AG04450 (cell line): ENCODE results near the gene ARHGEF39. TPM values are rescaled to one million over a fixed set of nuclear protein-coding genes. Genes with fewer than 3 reads are reported as not detected.

ENCODE experiments used
- CTCF ChIA-PET: fragments of 300-600, 350-600 bp; formaldehyde crosslinking; extraction: SDS; loops from one replicate; lab custom pipeline; 2022; ENCODE audit warnings: antibody characterized with exemption, inconsistent platforms; lab: Charles Lee
- POLR2A ChIA-PET: fragments of 350-600 bp; formaldehyde crosslinking; extraction: SDS; loops from one replicate; lab custom pipeline; 2021; ENCODE audit warnings: antibody characterized with exemption, inconsistent platforms; lab: Yijun Ruan, JAX
- DNase-seq: peaks from one replicate; pipeline ENCODE4 v3.0.0-alpha.2; 2011; ENCODE audit warnings: low read depth, low spot score
- H3K27ac ChIP-seq: one replicate; pipeline ENCODE4 v1.5.1; 2012; ENCODE audit warnings: low read depth, low read length, control low read depth
- H3K27me3 ChIP-seq: one replicate; pipeline ENCODE4 v1.6.0; 2012; ENCODE audit warnings: low read length; ENCODE audit not compliant: control insufficient read depth, insufficient read depth
- H3K4me3 ChIP-seq: 2 replicates; pipeline ENCODE4 v1.5.1; 2011; ENCODE audit warnings: mild to moderate bottlenecking, low read depth, low read length, control low read depth
- H3K9me3 ChIP-seq: 2 replicates; pipeline ENCODE4 v1.5.1; 2012; ENCODE audit warnings: low read length; ENCODE audit not compliant: control insufficient read depth, insufficient read depth
- CTCF ChIP-seq: IDR thresholded peaks from 2 replicates; pipeline ENCODE4 v1.5.1; 2011; ENCODE audit warnings: low read depth, low read length, control low read depth, inconsistent platforms
- polyA plus RNA-seq: library from polyadenylated mRNA; depleted of rRNA; stranded (reverse); fragments of >200 nt; gene quantifications from 2 replicates; pipeline ENCODE4 v1.2.3, GENCODE V29; 2011

The ARHGEF39 gene
- polyA plus RNA-seq, 1 experiment, result 1.2 TPM

- TF ChIP-seq CTCF, result no peak
- Histone ChIP-seq H3K9me3 (no peaks in the 10 kb centered on the region; the same call in 1 of the 2 replicates), H3K27ac (no peak overlapping the region), H3K27me3 (no peaks in the 10 kb centered on the region), H3K4me3 (peak overlapping the region; percentile 51)
- ChIA-PET POLR2A (interaction anchor here (0.6 to 1.9 kb wide), 7 partner anchors 8 to 56 kb away, joined by 3 to 12 read pairs (median 4); partner anchors contain the start of gene TLN1), CTCF (interaction anchor here (0.7 to 1.6 kb wide), 2 partner anchors 15 to 59 kb away, joined by 3 to 8 read pairs; no protein-coding TSS in a partner anchor)
- no peak for DNase-seq
Measured at GRCh38 chr9:35675732-35676392, 10.9 kb upstream of the ARHGEF39 start.

GRCh38 chr9:35675204-35675603, 10.2 kb upstream of the ARHGEF39 start:
- CTCF ChIA-PET, result interaction anchor here (0.7 to 1.6 kb wide), 3 partner anchors 14 to 59 kb away, joined by 3 to 9 read pairs (median 8); no protein-coding TSS in a partner anchor

GRCh38 chr9:35674025-35674361, 9.0 kb upstream of the ARHGEF39 start:
- CTCF ChIA-PET, result interaction anchor here (1.1 kb wide), 1 partner anchor 22 kb away, joined by 5 read pairs; no protein-coding TSS in a partner anchor
- DNase-seq, result no peak
- POLR2A ChIA-PET, result interaction anchor here (0.7 to 1.4 kb wide), 3 partner anchors 16 to 57 kb away, joined by 3 to 6 read pairs (median 3); partner anchors contain the start of genes CREB3 and TLN1
- H3K27me3 ChIP-seq, result no peaks in the 10 kb centered on the region
- H3K27ac ChIP-seq, result no peak overlapping the region
- H3K9me3 ChIP-seq, result no peaks in the 10 kb centered on the region; the same call in 1 of the 2 replicates
- TF ChIP-seq CTCF, result no peak
- no peak overlapping the region for H3K4me3 ChIP-seq

More at GRCh38 chr9:35675204-35675603, 10.2 kb upstream of the ARHGEF39 start:
- POLR2A ChIA-PET, result interaction anchor here (0.6 to 1.9 kb wide), 7 partner anchors 9 to 57 kb away, joined by 3 to 12 read pairs (median 4); partner anchors contain the start of gene TLN1
- peak overlapping the region; percentile 51 for H3K4me3 ChIP-seq
- no peaks in the 10 kb centered on the region for H3K27me3 ChIP-seq
- TF ChIP-seq CTCF, result no peak
- no peak for DNase-seq
- H3K27ac ChIP-seq, result no peak overlapping the region
- no peaks in the 10 kb centered on the region; the same call in 1 of the 2 replicates for H3K9me3 ChIP-seq

GRCh38 chr9:35673132-35674024, 8.4 kb upstream of the ARHGEF39 start, which contains the start of gene CA9:
TSS of gene CA9 (plus strand) at chr9:35673928. CDS start at chr9:35673960, 32 bp downstream.
- ChIA-PET POLR2A (interaction anchor here (0.7 to 1.4 kb wide), 5 partner anchors 10 to 58 kb away, joined by 3 to 6 read pairs (median 3); partner anchors contain the start of genes CREB3 and TLN1), CTCF (interaction anchor here (0.8 to 1.1 kb wide), 2 partner anchors 12 to 23 kb away, joined by 3 to 5 read pairs; no protein-coding TSS in a partner anchor)
- no peak for DNase-seq
- Histone ChIP-seq H3K4me3 (no peak within 1 kb of the TSS), H3K27me3 (no peaks in the 10 kb centered on the region), H3K27ac (no peak within 1 kb of the TSS), H3K9me3 (no peaks in the 10 kb centered on the region; the same call in 1 of the 2 replicates)
- TF ChIP-seq CTCF, result no peak
